Stimulated activated CD4-positive, alpha-beta T cell treated with anti-CD3 and anti-CD28 coated beads, Interleukin-15, amount 100 ng/mL, for 48 hours (primary cell): Measurements from ENCODE around the gene RNU2-1.
A peak's percentile ranks its signal among the peaks of the same experiment; 100 is the strongest.
"Not testable (repeated sequence)": the region's sequence is repeated elsewhere in the genome, so short reads cannot be mapped to it uniquely, and the experiment has no call there.

ENCODE experiments used
- DNase-seq, 2 donors: peaks; one replicate each; pipeline ENCODE4 v3.0.0-alpha.2; 2020; ENCODE audit warnings: low read depth in 2 of 2

The RNU2-1 gene

DNA sequence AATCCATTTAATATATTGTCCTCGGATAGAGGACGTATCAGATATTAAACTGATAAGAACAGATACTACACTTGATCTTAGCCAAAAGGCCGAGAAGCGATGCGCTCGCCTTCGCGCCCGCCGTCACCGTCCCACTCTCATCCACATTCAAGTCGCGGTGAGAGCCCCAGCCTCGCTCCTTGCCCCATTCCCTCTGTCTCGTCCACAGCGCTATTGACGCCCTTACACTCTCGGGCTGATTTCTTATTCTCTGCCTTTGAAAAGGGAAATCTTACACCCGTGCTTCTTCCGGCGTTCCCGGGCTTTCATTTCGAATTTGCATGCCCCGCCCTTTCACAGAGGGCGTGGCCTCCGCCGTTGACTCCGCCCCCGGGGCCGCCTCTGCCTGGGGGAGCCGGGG, at the start of gene RNU2-1:
RNU2-1 (minus strand) TSS at position 101 of the 400 bp plus-strand sequence.
- not testable (repeated sequence) for DNase-seq

- DNase-seq: not testable (repeated sequence)
Observed at GRCh38 chr17:43272914-43273313, 39.1 kb upstream of the RNU2-1 start.

DNA sequence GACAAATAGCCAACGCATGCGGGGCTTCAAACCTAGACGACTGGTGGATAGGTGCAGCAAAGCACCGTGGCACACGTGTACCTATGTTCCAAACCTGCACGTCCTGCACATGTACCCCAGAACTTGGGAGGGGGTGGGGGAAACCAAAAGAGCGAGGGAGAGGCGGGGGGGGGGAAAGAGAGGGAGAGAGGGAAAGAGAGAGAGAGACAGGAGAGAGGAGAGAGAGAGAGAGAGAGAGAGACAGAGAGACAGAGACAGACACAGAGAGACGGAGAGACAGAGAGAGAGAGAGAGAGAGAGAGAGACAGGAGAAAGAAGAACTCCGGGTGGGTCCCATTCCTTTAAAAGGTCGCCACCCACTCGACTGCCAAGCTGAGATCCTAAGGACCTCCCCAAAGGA, 38.7 kb upstream of the RNU2-1 start:
- not testable (repeated sequence) for DNase-seq

DNA sequence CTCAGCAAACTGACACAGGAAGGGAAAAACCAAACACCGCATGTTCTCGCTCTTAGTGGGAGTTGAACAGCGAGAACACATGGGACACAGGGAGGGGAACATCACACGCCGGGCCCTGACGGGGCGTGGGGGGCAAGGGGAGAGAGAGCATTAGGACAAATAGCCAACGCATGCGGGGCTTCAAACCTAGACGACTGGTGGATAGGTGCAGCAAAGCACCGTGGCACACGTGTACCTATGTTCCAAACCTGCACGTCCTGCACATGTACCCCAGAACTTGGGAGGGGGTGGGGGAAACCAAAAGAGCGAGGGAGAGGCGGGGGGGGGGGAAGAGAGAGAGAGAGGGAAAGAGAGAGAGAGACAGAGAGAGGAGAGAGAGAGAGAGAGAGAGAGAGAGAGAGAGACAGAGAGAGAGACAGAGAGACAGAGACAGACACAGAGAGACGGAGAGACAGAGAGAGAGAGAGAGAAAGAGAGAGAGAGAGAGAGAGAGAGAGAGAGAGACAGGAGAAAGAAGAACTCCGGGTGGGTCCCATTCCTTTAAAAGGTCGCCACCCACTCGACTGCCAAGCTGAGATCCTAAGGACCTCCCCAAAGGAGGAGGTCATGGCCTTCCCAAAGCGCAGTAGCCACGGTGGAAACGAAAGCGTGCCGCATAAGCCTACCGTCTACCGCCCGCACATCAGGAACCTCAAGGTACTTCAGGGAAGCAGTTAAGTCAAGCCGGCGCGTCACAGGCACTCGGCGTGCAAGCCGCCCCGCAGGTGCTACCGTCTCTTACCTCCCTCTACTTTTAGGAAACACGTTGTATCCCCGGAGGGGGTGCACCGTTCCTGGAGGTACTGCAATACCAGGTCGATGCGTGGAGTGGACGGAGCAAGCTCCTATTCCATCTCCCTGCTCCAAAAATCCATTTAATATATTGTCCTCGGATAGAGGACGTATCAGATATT, 37.1 kb upstream of the RNU2-1 start:
- DNase-seq: not testable (repeated sequence)

GRCh38 chr17:43246456-43246855, 12.7 kb upstream of the RNU2-1 start:
- not testable (repeated sequence) for DNase-seq

DNA sequence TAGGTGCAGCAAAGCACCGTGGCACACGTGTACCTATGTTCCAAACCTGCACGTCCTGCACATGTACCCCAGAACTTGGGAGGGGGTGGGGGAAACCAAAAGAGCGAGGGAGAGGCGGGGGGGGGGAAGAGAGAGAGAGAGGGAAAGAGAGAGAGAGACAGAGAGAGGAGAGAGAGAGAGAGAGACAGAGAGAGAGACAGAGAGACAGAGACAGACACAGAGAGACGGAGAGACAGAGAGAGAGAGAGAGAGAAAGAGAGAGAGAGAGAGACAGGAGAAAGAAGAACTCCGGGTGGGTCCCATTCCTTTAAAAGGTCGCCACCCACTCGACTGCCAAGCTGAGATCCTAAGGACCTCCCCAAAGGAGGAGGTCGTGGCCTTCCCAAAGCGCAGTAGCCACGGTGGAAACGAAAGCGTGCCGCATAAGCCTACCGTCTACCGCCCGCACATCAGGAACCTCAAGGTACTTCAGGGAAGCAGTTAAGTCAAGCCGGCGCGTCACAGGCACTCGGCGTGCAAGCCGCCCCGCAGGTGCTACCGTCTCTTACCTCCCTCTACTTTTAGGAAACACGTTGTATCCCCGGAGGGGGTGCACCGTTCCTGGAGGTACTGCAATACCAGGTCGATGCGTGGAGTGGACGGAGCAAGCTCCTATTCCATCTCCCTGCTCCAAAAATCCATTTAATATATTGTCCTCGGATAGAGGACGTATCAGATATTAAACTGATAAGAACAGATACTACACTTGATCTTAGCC, 7.0 kb upstream of the RNU2-1 start:
- DNase-seq: not testable (repeated sequence)

DNA sequence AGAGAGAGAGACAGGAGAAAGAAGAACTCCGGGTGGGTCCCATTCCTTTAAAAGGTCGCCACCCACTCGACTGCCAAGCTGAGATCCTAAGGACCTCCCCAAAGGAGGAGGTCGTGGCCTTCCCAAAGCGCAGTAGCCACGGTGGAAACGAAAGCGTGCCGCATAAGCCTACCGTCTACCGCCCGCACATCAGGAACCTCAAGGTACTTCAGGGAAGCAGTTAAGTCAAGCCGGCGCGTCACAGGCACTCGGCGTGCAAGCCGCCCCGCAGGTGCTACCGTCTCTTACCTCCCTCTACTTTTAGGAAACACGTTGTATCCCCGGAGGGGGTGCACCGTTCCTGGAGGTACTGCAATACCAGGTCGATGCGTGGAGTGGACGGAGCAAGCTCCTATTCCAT, 5.8 kb upstream of the RNU2-1 start:
- DNase-seq: not testable (repeated sequence)

- not testable (repeated sequence) for DNase-seq
Observed at GRCh38 chr17:43233263-43233662, 514 bp downstream of the RNU2-1 start.

DNA sequence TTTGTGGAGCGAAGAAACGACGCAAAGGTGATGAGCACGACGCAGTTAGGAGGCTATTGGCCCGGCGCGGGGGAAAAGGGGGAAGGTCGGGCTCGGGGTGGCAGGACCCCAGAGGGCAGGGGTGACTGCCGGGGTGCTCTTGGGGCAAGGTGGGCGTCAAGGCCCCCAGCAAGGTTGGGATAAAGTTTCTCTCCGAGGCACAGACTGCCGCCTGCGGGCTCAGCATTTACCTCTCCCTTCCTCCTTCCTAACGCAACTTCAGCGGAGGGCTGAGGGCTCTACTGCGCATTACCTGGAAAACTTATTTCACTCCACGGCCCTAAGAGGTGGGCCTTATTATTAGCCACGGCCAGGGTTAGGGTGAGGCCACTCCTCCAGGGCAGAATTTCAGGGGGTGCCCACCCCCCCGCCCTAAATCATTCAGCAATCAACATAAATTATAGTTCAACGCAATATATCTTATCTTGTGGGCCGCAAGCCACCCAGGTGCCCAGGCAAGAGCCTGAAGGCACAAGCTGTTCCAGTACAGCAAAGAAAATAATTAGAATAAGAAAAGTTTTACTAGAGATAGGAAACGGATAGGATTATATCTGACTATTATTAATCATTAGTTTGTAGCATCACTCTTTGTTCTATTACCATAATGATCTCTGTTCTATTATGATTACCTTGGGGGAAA, 1.6 kb downstream of the RNU2-1 start:
- DNase-seq: not testable (repeated sequence)

GRCh38 chr17:43231205-43232020, 2.4 kb downstream of the RNU2-1 start:
- DNase-seq: not testable (repeated sequence)

- DNase-seq: not testable (repeated sequence)
Observed at GRCh38 chr17:43228020-43228782, 5.6 kb downstream of the RNU2-1 start, which contains the start of gene CCDC200. Gene CCDC200, minus strand, starts transcription at chr17:43228623. Its CDS starts 69 bp downstream, at chr17:43228554.

DNA sequence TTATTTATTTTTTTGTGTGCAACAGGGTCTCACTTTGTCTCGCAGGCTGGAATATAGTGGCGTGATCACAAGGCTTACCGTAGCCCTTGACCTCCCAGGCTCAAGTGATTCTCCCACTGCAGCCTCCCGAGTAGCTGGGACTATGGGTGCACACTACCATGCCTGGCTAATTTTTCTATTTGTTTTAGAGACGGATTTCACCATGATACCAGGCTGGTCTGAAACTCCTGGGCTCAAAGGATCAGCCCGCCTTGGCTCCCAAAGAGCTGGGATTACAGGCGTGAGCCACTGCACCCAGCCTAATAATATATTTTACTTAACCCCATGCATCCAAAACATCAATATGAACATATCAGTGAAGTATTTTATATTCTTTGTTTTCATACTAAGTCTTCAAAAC, 7.4 kb downstream of the RNU2-1 start:
- DNase-seq: no peak

GRCh38 chr17:43224146-43224705, 9.6 kb downstream of the RNU2-1 start:
- no peak for DNase-seq

- DNase-seq: no peak
Observed at GRCh38 chr17:43220511-43221125, 13.2 kb downstream of the RNU2-1 start.

GRCh38 chr17:43219746-43220380, 13.9 kb downstream of the RNU2-1 start:
- DNase-seq: no peak

DNA sequence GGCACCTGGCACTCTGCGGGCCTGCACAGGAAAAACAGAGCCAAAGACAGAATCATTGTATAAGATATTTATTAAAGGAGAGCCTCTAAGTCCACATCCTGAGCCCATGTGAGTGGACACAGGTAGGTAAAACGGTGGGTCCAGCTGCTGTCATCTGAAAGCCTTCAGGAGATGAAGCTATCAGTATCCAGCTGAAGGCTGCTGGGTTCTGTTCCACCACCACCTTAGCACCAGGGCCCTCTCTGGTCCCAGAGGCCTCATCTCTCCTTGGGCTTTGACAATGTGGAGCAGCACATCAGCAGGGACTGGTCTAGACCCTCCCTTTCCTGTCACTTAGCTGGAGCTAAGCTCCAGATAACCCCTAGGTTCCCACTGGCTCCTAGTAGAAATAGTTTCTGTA, 14.8 kb downstream of the RNU2-1 start:
- DNase-seq: no peak

GRCh38 chr17:43217614-43218087, 16.1 kb downstream of the RNU2-1 start:
- peak in 1 of 2 donors; percentile 15 for DNase-seq

DNA sequence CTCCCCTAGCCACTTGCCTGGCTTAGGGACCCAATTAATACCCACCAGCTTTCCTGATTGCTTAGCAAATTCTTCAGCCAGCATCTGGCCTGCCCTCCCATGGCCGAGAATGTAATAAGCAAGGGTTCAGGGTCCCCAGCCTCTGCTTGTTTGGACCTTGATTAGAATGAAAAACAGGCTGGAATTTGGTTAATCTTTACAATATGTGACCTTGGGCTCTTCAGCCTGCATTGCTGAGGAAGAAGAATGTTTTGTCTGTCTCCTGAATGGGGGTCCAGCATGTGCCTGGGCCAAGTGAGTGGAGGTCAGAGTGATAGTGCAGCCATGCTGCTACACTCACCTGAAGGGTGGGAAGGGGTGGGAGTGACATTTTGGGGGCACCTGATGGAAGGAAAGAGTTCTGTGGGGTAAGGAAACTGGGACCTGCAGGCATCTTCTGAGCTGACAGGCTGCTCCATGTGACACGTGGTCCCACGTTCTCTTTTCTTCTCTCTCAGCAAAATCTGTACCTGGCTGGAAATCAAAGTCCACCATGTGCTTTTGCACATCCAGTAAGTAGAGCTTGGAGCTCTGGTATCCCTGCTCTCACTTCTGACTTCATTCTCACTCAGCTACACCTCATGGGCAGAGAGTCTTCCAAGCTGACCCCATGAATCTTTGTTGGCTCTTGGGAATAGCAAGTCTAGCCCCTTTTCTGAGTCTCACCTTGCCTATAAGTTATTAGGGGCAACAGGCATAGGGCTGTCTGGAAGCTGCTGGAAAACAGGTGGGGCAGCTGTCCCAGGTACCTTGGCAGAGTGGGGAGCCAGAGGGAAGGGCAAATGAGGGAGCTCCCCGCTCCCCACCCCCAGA, 16.8 kb downstream of the RNU2-1 start:
- DNase-seq: no peak
